ENCODE measurements around the gene ARID2. TPM values are rescaled to one million over a fixed set of nuclear protein-coding genes. Genes with fewer than 3 reads are reported as not detected.

Gene ARID2
- total and polyA plus RNA-seq, 2 of the 13 experiments (the other 11 are each of a cell fraction or from before 2014, with no cell fraction given), result 15.9 to 22.2 TPM

GRCh38 chr12:45705404-45705803 lies 24.1 kb upstream of the ARID2 start (continued):
- TF ChIP-seq ZNF274 (CRISPR knock-in tag; IDR thresholded peaks at IDR 0.05) (no peak), ZNF883 (CRISPR knock-in tag; IDR thresholded peaks at IDR 0.05; ENCODE audit: not compliant biosample characterization) (no peak)

GRCh38 chr12:45707241-45707857 lies 22.2 kb upstream of the ARID2 start:
- DNase-seq (ENCODE audit: low spot score), result no peak
- WGBS (ENCODE audit: low lambda C conversion rate), result 56% methylated on average over 10 of the region's 10 CpGs
- no peaks in the 10 kb centered on the region for H3K9me3 ChIP-seq (ENCODE audit: low read length)
- H3K9ac ChIP-seq (ENCODE audit: insufficient read depth, low read depth, low read length), result no peak overlapping the region
- no peaks in the 10 kb centered on the region for H3K36me3 ChIP-seq (replicated peaks in 1 of 2; ENCODE audit: control insufficient read depth in 1 of 2, insufficient read depth in 2 of 2, low read length in 2 of 2)
- in situ Hi-C loops (cut with HindIII; ENCODE audit: extremely low pct_ligation_motif_present, low pct_unique_long_range_greater_than_20kb) (no loop called here), intact Hi-C loops (cut with micrococcal nuclease; ENCODE audit: unreplicated experiment) (no loop called here)
- no peaks in the 10 kb centered on the region for H3K27me3 ChIP-seq (ENCODE audit: control insufficient read depth in 1 of 2, insufficient read depth in 2 of 2, low read length in 2 of 2)
- no peaks in the 10 kb centered on the region for H3K4me1 ChIP-seq (ENCODE audit: insufficient read depth, low read length)
- H3K79me2 ChIP-seq (ENCODE audit: insufficient read depth, low read length), result no peaks in the 10 kb centered on the region
- no peak overlapping the region for H3K4me2 ChIP-seq (ENCODE audit: low read depth, low read length)
- CTCF ChIA-PET (ENCODE audit: low intra/inter-chr PET ratio, low total read pairs), result no interaction called here
- H4K20me1 ChIP-seq (ENCODE audit: insufficient read depth, low read length), result no peaks in the 10 kb centered on the region
- TF ChIP-seq ZNF281 (CRISPR knock-in tag; IDR thresholded peaks at IDR 0.05; ENCODE audit: borderline replicate concordance) (no peak), SMAD9 (CRISPR knock-in tag; IDR thresholded peaks at IDR 0.05) (no peak), TARDBP (CRISPR knock-in tag; IDR thresholded peaks at IDR 0.05) (no peak), SRSF9 (IDR thresholded peaks at IDR 0.05; ENCODE audit: borderline replicate concordance, insufficient read depth, low read depth, low read length, poor library complexity, severe bottlenecking) (no peak), ZNF775 (CRISPR knock-in tag; IDR thresholded peaks at IDR 0.05; ENCODE audit: borderline replicate concordance) (no peak), LRRFIP1 (CRISPR knock-in tag; conservative IDR thresholded peaks at IDR 0.05) (no peak), CHD2 (IDR thresholded peaks at IDR 0.05; ENCODE audit: low read depth, low read length) (no peak), ZNF180 (CRISPR knock-in tag; IDR thresholded peaks at IDR 0.05; ENCODE audit: borderline replicate concordance, low read depth) (no peak), THAP8 (CRISPR knock-in tag; IDR thresholded peaks at IDR 0.05; ENCODE audit: borderline replicate concordance) (no peak), SYNCRIP (IDR thresholded peaks at IDR 0.05; ENCODE audit: insufficient read depth, low read depth, low read length) (no peak), ZNF879 (CRISPR knock-in tag; IDR thresholded peaks at IDR 0.05) (no peak), ARNT (IDR thresholded peaks at IDR 0.05) (no peak), ZSCAN30 (CRISPR knock-in tag; IDR thresholded peaks at IDR 0.05) (no peak), ZNF431 (CRISPR knock-in tag; IDR thresholded peaks at IDR 0.05; ENCODE audit: borderline replicate concordance, low read depth) (no peak)
- ATAC-seq, result no peak
- POLR2A ChIA-PET, result no interaction called here
- no peak overlapping the region for H3K27ac ChIP-seq (ENCODE audit: extremely low read length, insufficient read depth, low read length)
- no TSS peak for BruUV-seq (replicated peaks)
- no peak overlapping the region for H3K4me3 ChIP-seq (replicated peaks in 1 of 3; ENCODE audit: insufficient read depth in 1 of 3, low read depth in 2 of 3, low read length in 3 of 3)
- H2AFZ ChIP-seq (ENCODE audit: low read length), result no peak overlapping the region
- FAIRE-seq, result no peak

Measured in HepG2 (cell line).